ENCODE measurements around the gene TEAD4. TPM values are rescaled to one million over a fixed set of nuclear protein-coding genes. Genes with fewer than 3 reads are reported as not detected.

The TEAD4 gene
- total RNA-seq, 1 experiment from 2014 or later, result 47.7 TPM

DNA sequence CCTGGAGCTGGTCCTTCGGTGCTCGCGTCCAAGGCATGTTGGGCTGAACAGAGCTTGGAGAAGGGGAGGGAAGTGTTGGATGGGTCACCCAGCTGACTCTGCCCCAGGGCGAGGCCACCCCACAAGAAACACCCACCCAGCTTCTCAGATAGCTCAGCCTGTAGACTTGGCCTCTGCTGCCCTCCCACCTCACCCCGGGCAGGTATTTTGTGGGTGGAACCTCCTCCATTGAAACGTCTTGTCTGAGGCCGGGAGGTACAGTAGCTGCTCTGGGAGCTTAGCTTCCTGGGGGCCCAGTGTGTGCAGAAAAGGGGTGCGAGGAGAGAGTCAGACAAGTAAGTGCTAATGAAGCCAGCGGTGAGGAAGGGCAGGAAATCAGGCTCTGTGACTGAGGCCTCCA, 63.2 kb downstream of the TEAD4 start:
- Histone ChIP-seq H3K4me1 (replicated peaks; ENCODE audit: insufficient read depth) (no peaks in the 10 kb centered on the region), H3K9me3 (ENCODE audit: insufficient read depth, low read depth) (no peaks in the 10 kb centered on the region), H3K27ac (no peak overlapping the region), H3K4me3 (no peak overlapping the region), H3K4me2 (no peak overlapping the region), H3K9me2 (ENCODE audit: insufficient read depth) (no peaks in the 10 kb centered on the region), H3K27me3 (ENCODE audit: insufficient read depth, low read depth) (no peaks in the 10 kb centered on the region), H3K79me2 (ENCODE audit: low read depth) (no peaks in the 10 kb centered on the region), H3F3A (ENCODE audit: insufficient read depth, low read depth) (no peaks in the 10 kb centered on the region), H4K20me1 (ENCODE audit: insufficient read depth) (no peaks in the 10 kb centered on the region), H2AFZ (no peak overlapping the region), H3K36me3 (ENCODE audit: low read depth) (no peaks in the 10 kb centered on the region)
- ChIA-PET POLR2A (ENCODE audit: unreplicated experiment) (no interaction called here), CTCF (no interaction called here)
- BruUV-seq (replicated peaks), result no TSS peak
- intact Hi-C loops (cut with micrococcal nuclease; ENCODE audit: unreplicated experiment), result no loop called here
- TF ChIP-seq, protein P1, sequence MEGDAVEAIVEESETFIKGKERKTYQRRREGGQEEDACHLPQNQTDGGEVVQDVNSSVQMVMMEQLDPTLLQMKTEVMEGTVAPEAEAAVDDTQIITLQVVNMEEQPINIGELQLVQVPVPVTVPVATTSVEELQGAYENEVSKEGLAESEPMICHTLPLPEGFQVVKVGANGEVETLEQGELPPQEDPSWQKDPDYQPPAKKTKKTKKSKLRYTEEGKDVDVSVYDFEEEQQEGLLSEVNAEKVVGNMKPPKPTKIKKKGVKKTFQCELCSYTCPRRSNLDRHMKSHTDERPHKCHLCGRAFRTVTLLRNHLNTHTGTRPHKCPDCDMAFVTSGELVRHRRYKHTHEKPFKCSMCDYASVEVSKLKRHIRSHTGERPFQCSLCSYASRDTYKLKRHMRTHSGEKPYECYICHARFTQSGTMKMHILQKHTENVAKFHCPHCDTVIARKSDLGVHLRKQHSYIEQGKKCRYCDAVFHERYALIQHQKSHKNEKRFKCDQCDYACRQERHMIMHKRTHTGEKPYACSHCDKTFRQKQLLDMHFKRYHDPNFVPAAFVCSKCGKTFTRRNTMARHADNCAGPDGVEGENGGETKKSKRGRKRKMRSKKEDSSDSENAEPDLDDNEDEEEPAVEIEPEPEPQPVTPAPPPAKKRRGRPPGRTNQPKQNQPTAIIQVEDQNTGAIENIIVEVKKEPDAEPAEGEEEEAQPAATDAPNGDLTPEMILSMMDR (conservative IDR thresholded peaks at IDR 0.05), result no peak
- no peak for DNase-seq

DNA sequence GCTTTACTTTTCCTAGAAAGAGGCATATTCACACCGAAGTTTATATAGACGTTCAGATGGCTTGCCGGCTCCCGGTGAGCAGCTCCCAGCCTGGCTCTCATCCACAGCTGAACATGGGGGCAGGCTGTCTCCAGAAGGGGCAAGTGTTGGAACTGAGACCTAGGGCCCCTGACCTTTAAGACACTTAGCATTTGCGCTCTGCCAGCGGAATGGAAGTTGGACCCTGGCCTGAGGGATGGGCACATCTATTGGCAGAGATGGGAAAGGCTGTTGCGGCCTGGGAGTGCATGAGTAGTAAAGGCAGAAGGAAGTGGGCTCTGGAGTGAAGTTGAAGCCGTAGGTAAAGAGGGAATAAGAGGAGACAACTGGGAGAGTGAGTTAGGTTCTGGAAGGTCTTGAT, 63.8 kb downstream of the TEAD4 start:
- H3F3A ChIP-seq (ENCODE audit: insufficient read depth, low read depth), result no peaks in the 10 kb centered on the region
- H3K36me3 ChIP-seq (ENCODE audit: low read depth), result no peaks in the 10 kb centered on the region
- DNase-seq, result no peak
- no TSS peak for BruUV-seq (replicated peaks)
- H3K4me2 ChIP-seq, result no peak overlapping the region
- H3K4me3 ChIP-seq, result no peak overlapping the region
- H3K9me3 ChIP-seq (ENCODE audit: insufficient read depth, low read depth), result no peaks in the 10 kb centered on the region
- no peak overlapping the region for H3K27ac ChIP-seq
- no peaks in the 10 kb centered on the region for H3K27me3 ChIP-seq (ENCODE audit: insufficient read depth, low read depth)
- H2AFZ ChIP-seq, result no peak overlapping the region
- CTCF ChIA-PET, result no interaction called here
- no peaks in the 10 kb centered on the region for H4K20me1 ChIP-seq (ENCODE audit: insufficient read depth)
- POLR2A ChIA-PET (ENCODE audit: unreplicated experiment), result no interaction called here
- no peak for TF ChIP-seq EZH2 (IDR thresholded peaks at IDR 0.05; ENCODE audit: low read depth)
- TF ChIP-seq, protein P1 (conservative IDR thresholded peaks at IDR 0.05), result no peak
- H3K4me1 ChIP-seq (replicated peaks; ENCODE audit: insufficient read depth), result no peaks in the 10 kb centered on the region
- intact Hi-C loops (cut with micrococcal nuclease; ENCODE audit: unreplicated experiment), result no loop called here
- no peaks in the 10 kb centered on the region for H3K9me2 ChIP-seq (ENCODE audit: insufficient read depth)
- H3K79me2 ChIP-seq (ENCODE audit: low read depth), result no peaks in the 10 kb centered on the region

DNA sequence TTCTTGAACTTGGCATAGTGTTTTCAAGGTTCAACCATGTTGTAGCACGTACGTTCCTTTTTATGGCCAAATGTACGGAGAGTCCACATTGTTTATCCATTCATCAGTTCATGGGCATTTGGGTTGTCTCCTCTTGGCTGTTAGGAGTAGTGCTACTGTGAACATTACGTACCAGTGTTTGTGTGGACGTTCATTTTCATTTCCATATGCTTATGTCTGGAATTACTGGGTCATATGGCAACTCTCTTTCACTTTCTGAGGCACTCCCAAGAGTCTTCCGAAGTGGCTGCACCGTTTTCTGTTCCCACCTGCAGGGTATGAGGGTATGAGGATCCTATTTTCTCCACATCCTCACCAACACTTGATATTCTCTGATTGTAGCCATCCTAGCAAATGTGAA, 68.9 kb downstream of the TEAD4 start:
- H4K20me1 ChIP-seq (ENCODE audit: insufficient read depth), result no peaks in the 10 kb centered on the region
- no peak overlapping the region for H3K4me3 ChIP-seq
- no peak overlapping the region for H3K27ac ChIP-seq
- H3F3A ChIP-seq (ENCODE audit: insufficient read depth, low read depth), result no peaks in the 10 kb centered on the region
- no peak overlapping the region for H3K4me2 ChIP-seq
- H2AFZ ChIP-seq, result no peak overlapping the region
- no peaks in the 10 kb centered on the region for H3K36me3 ChIP-seq (ENCODE audit: low read depth)
- H3K27me3 ChIP-seq (ENCODE audit: insufficient read depth, low read depth), result no peaks in the 10 kb centered on the region
- intact Hi-C loops (cut with micrococcal nuclease; ENCODE audit: unreplicated experiment), result no loop called here
- no peaks in the 10 kb centered on the region for H3K9me2 ChIP-seq (ENCODE audit: insufficient read depth)
- TF ChIP-seq EZH2 (IDR thresholded peaks at IDR 0.05; ENCODE audit: low read depth), result no peak
- TF ChIP-seq, protein P1 (conservative IDR thresholded peaks at IDR 0.05), result no peak
- CTCF ChIA-PET, result no interaction called here
- H3K9me3 ChIP-seq (ENCODE audit: insufficient read depth, low read depth), result no peaks in the 10 kb centered on the region
- POLR2A ChIA-PET (ENCODE audit: unreplicated experiment), result no interaction called here
- no TSS peak for BruUV-seq (replicated peaks)
- no peaks in the 10 kb centered on the region for H3K4me1 ChIP-seq (replicated peaks; ENCODE audit: insufficient read depth)
- DNase-seq, result no peak
- H3K79me2 ChIP-seq (ENCODE audit: low read depth), result no peaks in the 10 kb centered on the region

Data from PC-9 (cell line).